HCT116 (cell line): ENCODE data around the gene LAMC3.

Experiments used
- CEBPB ChIP-seq: IDR thresholded peaks from 2 replicates; pipeline ENCODE4 v1.6.1; 2012; ENCODE audit warnings: low read depth
- CTCF ChIP-seq, 3 experiments: fragments of 200-600 bp in 1 of 3; sonication (generic) in 1 of 3; IDR thresholded peaks in 2 of 3; conservative IDR thresholded peaks in 1 of 3; 2 replicates each; pipeline ENCODE4 v1.5.1; 2012 to 2017; ENCODE audit warnings: low read depth in 2 of 3, low read length in 2 of 3, antibody characterized with exemption in 1 of 3, borderline replicate concordance in 1 of 3, control low read depth in 1 of 3, mild to moderate bottlenecking in 1 of 3, mixed read lengths in 1 of 3, mixed run types in 1 of 3, moderate library complexity in 1 of 3; ENCODE audit not compliant: insufficient read depth in 1 of 3
- ELF1 ChIP-seq: IDR thresholded peaks from 2 replicates; pipeline ENCODE4 v1.6.1; 2012; ENCODE audit warnings: low read depth, borderline replicate concordance
- EZH2 ChIP-seq: fragments of 200-600 bp; sonication (generic); IDR thresholded peaks from 2 replicates; pipeline ENCODE4 v1.6.1; 2017; ENCODE audit warnings: antibody characterized with exemption, mixed run types
- POLR2A ChIP-seq: IDR thresholded peaks from 2 replicates; pipeline ENCODE4 v1.7.0; 2011; ENCODE audit warnings: borderline replicate concordance; ENCODE audit not compliant: insufficient read depth, insufficient read length; ENCODE audit errors: extremely low read depth
- RAD21 ChIP-seq: IDR thresholded peaks from 2 replicates; pipeline ENCODE4 v1.6.1; 2012; ENCODE audit warnings: low read depth, mild to moderate bottlenecking
- SP1 ChIP-seq: IDR thresholded peaks from 2 replicates; pipeline ENCODE4 v1.6.1; 2012; ENCODE audit warnings: low read depth

- TF ChIP-seq ELF1 (no peak), CTCF (IDR thresholded peaks at IDR 0.05 in 2 of 3, conservative IDR thresholded peaks at IDR 0.05 in 1 of 3; ENCODE audit: borderline replicate concordance in 1 of 3, insufficient read depth in 1 of 3, low read depth in 2 of 3, low read length in 2 of 3) (no peak), RAD21 (no peak), POLR2A (no peak), EZH2 (no peak), SP1 (no peak), CEBPB (no peak)
Observed at GRCh38 chr9:130963916-130964315, 45.1 kb upstream of the LAMC3 start.
